Calu3 (cell line): ENCODE data around the gene CTIF. TPM values are rescaled to one million over a fixed set of nuclear protein-coding genes. Genes with fewer than 3 reads are reported as not detected.

Source experiments
- BruUV-seq: library from RNA; stranded (reverse); fragments of 400-500 nt; replicated peaks from 2 replicates; lab custom pipeline; 2021; lab: Mats Ljungman, UMichigan
- CTCF ChIA-PET: fragments of 300-600 bp; sonication (Branson Sonifier 250); formaldehyde crosslinking; loops from one replicate; lab custom pipeline; 2022; ENCODE audit warnings: antibody characterized with exemption; lab: Charles Lee
- DNase-seq: peaks from one replicate; pipeline ENCODE4 v3.0.0; 2022
- H3K27ac Mint-ChIP-seq: one replicate; pipeline ENCODE4 v1.8.0; 2022; ENCODE audit warnings: mixed read lengths; ENCODE audit not compliant: unreplicated experiment
- H3K27me3 Mint-ChIP-seq: one replicate; pipeline ENCODE4 v1.8.0; 2022; ENCODE audit warnings: mixed read lengths; ENCODE audit not compliant: unreplicated experiment
- H3K36me3 Mint-ChIP-seq: one replicate; pipeline ENCODE4 v1.8.0; 2022; ENCODE audit warnings: mild to moderate bottlenecking, moderate library complexity, mixed read lengths; ENCODE audit not compliant: insufficient read depth, unreplicated experiment
- H3K4me1 Mint-ChIP-seq: one replicate; pipeline ENCODE4 v1.8.0; 2022; ENCODE audit warnings: mild to moderate bottlenecking, low read depth, mixed read lengths; ENCODE audit not compliant: unreplicated experiment
- H3K4me3 Mint-ChIP-seq: one replicate; pipeline ENCODE4 v1.8.0; 2022; ENCODE audit warnings: mild to moderate bottlenecking, low read depth, moderate library complexity, mixed read lengths; ENCODE audit not compliant: unreplicated experiment
- H3K9me3 Mint-ChIP-seq: one replicate; pipeline ENCODE4 v1.8.0; 2022; ENCODE audit warnings: low read depth, mixed read lengths; ENCODE audit not compliant: unreplicated experiment
- CTCF ChIP-seq: fragments of 200-600 bp; IDR thresholded peaks from one replicate; pipeline ENCODE4 v1.8.0; 2022; ENCODE audit warnings: antibody characterized with exemption; ENCODE audit not compliant: unreplicated experiment
- intact Hi-C: fragments of 100-400 bp; cut with micrococcal nuclease; formaldehyde crosslinking; loops from one replicate; pipeline ENCODE4 v1.10.0; 2022; ENCODE audit not compliant: unreplicated experiment
- total RNA-seq: library from RNA; stranded (reverse); gene quantifications from 2 replicates; pipeline ENCODE4 v1.2.3, GENCODE V29; 2022

Gene CTIF
- total RNA-seq, 1 experiment from 2014 or later, result 40.8 TPM

DNA sequence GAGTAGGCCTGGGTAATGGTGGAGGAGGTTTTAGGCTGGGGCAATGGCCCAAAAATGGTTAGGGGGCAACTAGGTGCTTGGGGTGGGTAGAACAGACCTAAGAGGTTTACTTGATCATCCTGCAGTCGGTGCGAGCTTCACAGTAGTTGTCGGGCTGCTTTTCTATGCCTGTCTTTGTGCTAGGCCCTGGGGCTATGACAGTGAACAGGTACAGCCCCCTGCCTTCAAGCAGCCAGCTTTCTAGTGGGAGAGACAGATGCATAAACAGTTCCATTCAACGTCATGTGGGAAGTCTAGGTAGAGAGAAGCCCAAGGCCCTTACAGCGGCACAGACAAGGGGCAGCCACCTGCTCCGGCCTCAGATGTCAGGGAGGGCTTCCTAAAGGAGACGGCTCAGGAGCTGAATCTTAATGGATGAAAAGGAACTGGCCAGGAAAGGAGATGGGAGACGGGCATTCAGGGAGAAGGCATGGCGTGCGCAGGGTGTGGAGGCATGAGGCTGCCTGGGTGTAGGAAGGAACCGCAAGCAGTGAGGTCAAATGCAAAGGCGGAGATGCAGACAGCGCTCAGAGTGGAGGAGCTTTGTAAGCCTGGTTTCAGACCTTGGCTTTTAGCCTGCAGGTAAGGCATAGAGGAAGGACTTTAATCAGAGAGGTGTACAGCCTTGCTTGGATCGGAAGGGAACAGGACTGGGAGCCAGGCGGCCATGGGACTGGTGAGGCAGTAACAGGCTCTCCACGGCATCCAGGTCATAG lies 6.0 kb downstream of the CTIF start:
- Mint-ChIP-seq H3K27ac (no peak overlapping the region), H3K9me3 (no peaks in the 10 kb centered on the region), H3K27me3 (no peaks in the 10 kb centered on the region), H3K4me3 (no peak overlapping the region), H3K36me3 (peaks cover 18% of the 10 kb centered on the region), H3K4me1 (peaks cover 27% of the 10 kb centered on the region)
- TF ChIP-seq CTCF, result no peak
- no TSS peak for BruUV-seq
- CTCF ChIA-PET, result interaction anchor here (0.6 kb wide), 1 partner anchor 26 kb away, joined by 4 read pairs; no protein-coding TSS in a partner anchor
- DNase-seq, result no peak
- intact Hi-C loops, result loop anchor here (5.0 kb wide), 1 partner anchor 117 kb away; no protein-coding TSS in a partner anchor

DNA sequence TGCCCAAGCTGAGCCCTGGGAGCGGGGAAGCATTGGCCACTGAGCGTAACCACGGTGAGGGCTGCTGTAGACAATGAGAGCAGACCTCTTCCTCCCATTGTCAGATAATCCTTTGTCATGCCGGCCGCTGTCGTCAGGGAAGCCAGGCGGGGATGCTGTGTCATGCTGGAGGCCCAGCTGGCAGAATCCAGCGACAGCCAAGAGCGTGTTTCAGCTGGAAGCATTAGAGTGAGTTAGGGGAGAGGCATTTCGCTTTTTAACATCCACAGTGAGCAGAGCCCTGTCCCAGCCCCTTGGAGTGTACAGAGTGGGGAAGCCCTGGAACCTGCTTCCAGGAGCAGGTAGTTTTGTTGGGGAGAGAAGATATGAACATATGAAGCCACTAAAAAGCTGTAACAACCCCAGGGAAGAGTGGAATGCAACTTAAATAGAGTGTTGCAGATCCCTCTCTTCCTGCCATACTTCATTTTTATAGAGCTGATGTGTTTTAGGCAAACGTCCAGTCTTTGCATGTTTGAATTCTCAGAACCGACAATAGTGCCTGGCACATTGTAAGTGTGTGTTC lies 7.0 kb downstream of the CTIF start:
- Mint-ChIP-seq H3K27ac (no peak overlapping the region), H3K27me3 (no peaks in the 10 kb centered on the region), H3K4me3 (no peak overlapping the region), H3K4me1 (peaks cover 27% of the 10 kb centered on the region), H3K9me3 (no peaks in the 10 kb centered on the region), H3K36me3 (peaks cover 8% of the 10 kb centered on the region)
- intact Hi-C loops, result no loop called here
- TF ChIP-seq CTCF, result no peak
- no TSS peak for BruUV-seq
- no peak for DNase-seq
- CTCF ChIA-PET, result no interaction called here

DNA sequence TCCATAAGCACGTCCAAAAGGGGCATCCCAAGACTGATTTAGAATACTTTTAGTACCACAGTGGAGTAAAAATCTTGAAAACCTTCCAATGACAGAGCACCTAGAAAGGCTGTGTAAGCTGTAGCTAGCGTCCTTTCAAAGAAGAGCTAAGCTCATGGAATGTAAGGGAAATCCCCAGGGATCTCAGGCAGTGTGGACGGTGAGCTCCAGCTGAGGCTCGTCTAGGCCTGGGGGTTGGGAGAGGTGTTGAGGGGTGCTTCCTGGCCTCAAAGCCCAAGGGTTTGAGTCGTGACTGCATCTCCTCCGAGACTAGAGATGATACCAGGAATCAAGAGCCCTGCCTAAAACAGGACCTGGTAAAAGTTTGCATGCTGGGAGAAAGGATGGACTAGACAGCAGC lies 7.6 kb downstream of the CTIF start:
- peaks cover 27% of the 10 kb centered on the region for H3K4me1 Mint-ChIP-seq
- no peaks in the 10 kb centered on the region for H3K9me3 Mint-ChIP-seq
- peaks cover 3% of the 10 kb centered on the region for H3K36me3 Mint-ChIP-seq
- no TSS peak for BruUV-seq
- no peak overlapping the region for H3K4me3 Mint-ChIP-seq
- no peaks in the 10 kb centered on the region for H3K27me3 Mint-ChIP-seq
- CTCF ChIA-PET, result no interaction called here
- H3K27ac Mint-ChIP-seq, result no peak overlapping the region
- no peak for TF ChIP-seq CTCF
- DNase-seq, result no peak
- intact Hi-C loops, result no loop called here

- H3K9me3 Mint-ChIP-seq, result no peaks in the 10 kb centered on the region
- CTCF ChIA-PET, result interaction anchor here (0.7 kb wide), 1 partner anchor 616 kb away, joined by 3 read pairs; no protein-coding TSS in a partner anchor
- TF ChIP-seq CTCF, result no peak
- no peaks in the 10 kb centered on the region for H3K27me3 Mint-ChIP-seq
- no peak overlapping the region for H3K4me3 Mint-ChIP-seq
- H3K36me3 Mint-ChIP-seq, result no peaks in the 10 kb centered on the region
- no peak overlapping the region for H3K27ac Mint-ChIP-seq
- no peak for DNase-seq
- peaks cover 26% of the 10 kb centered on the region for H3K4me1 Mint-ChIP-seq
- no TSS peak for BruUV-seq
- intact Hi-C loops, result no loop called here
These were observed 8.7 kb downstream of the CTIF start for GRCh38 chr18:48547531-48547981.
